Glutamatergic neuron (in vitro differentiated cells): Measurements from ENCODE around the gene FOXR1. TPM values are rescaled to one million over a fixed set of nuclear protein-coding genes. Genes with fewer than 3 reads are reported as not detected.
"Not testable (repeated sequence)": the region's sequence is repeated elsewhere in the genome, so short reads cannot be mapped to it uniquely, and the experiment has no call there.

Source experiments
- DNase-seq: peaks from one replicate; pipeline ENCODE4 v3.0.0; 2022
- H3K27ac Mint-ChIP-seq: one replicate; pipeline ENCODE4 v1.8.0; 2020; ENCODE audit warnings: mild to moderate bottlenecking, mixed read lengths, inconsistent platforms; ENCODE audit not compliant: unreplicated experiment
- H3K27me3 Mint-ChIP-seq: one replicate; pipeline ENCODE4 v1.8.0; 2020; ENCODE audit warnings: mild to moderate bottlenecking, moderate library complexity, mixed read lengths, inconsistent platforms; ENCODE audit not compliant: unreplicated experiment
- H3K36me3 Mint-ChIP-seq: one replicate; pipeline ENCODE4 v1.8.0; 2020; ENCODE audit warnings: mild to moderate bottlenecking, mixed read lengths, inconsistent platforms; ENCODE audit not compliant: unreplicated experiment
- H3K4me1 Mint-ChIP-seq: one replicate; pipeline ENCODE4 v1.8.0; 2020; ENCODE audit warnings: mild to moderate bottlenecking, low read depth, mixed read lengths, inconsistent platforms; ENCODE audit not compliant: unreplicated experiment
- H3K4me3 Mint-ChIP-seq: one replicate; pipeline ENCODE4 v1.8.0; 2020; ENCODE audit warnings: mild to moderate bottlenecking, mixed read lengths, inconsistent platforms; ENCODE audit not compliant: unreplicated experiment
- H3K9me3 Mint-ChIP-seq: one replicate; pipeline ENCODE4 v1.8.0; 2020; ENCODE audit warnings: mild to moderate bottlenecking, moderate library complexity, mixed read lengths, inconsistent platforms; ENCODE audit not compliant: unreplicated experiment
- total RNA-seq: library from RNA; stranded (reverse); fragmentation: NEBNext Ultra II Directional; extraction: Animal tissue kit (Norgen Biotek cat#: 25700); gene quantifications from one replicate; pipeline ENCODE4 v1.2.1, GENCODE V29; 2021; ENCODE audit not compliant: unreplicated experiment
- TF ChIP-seq, protein P1 (sequence below): fragments of 200-600 bp; sonication (generic); IDR thresholded peaks from one replicate; pipeline ENCODE4 v1.5.0; 2021; ENCODE audit not compliant: partially characterized antibody, unreplicated experiment

The FOXR1 gene
- total RNA-seq, 1 donor from 2014 or later, result not detected

DNA sequence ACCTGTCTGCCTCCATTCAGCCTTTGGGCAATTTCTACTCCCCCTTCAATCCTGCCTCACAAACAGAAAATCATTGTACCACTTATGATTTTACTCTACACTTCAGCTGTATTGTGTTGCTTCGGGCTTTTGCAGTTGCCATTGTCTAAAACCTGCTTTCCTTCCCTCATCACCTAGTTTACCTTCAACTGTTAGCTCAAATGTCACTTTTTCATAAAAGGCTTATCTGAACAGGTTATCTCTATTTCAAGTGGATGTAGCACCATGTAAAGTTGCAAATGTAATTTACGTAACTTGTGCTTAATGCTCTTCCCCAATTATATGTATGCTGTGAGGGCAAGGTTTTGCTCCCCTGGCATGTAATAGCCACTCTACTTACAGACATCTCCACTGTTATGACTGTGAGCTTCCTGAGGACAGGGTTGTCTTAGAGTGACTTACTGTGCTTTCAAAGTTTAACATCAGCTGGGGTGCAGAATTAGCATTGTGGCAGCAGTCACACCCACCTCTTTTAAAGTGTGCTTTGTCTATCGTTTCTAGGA, 41.1 kb downstream of the FOXR1 start:
- TF ChIP-seq, protein P1, sequence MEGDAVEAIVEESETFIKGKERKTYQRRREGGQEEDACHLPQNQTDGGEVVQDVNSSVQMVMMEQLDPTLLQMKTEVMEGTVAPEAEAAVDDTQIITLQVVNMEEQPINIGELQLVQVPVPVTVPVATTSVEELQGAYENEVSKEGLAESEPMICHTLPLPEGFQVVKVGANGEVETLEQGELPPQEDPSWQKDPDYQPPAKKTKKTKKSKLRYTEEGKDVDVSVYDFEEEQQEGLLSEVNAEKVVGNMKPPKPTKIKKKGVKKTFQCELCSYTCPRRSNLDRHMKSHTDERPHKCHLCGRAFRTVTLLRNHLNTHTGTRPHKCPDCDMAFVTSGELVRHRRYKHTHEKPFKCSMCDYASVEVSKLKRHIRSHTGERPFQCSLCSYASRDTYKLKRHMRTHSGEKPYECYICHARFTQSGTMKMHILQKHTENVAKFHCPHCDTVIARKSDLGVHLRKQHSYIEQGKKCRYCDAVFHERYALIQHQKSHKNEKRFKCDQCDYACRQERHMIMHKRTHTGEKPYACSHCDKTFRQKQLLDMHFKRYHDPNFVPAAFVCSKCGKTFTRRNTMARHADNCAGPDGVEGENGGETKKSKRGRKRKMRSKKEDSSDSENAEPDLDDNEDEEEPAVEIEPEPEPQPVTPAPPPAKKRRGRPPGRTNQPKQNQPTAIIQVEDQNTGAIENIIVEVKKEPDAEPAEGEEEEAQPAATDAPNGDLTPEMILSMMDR, result no peak
- no peak for DNase-seq
- Mint-ChIP-seq H3K4me1 (peaks cover 4% of the 10 kb centered on the region), H3K27ac (no peak overlapping the region), H3K27me3 (peaks cover 4% of the 10 kb centered on the region), H3K36me3 (peaks cover 4% of the 10 kb centered on the region), H3K4me3 (no peak overlapping the region), H3K9me3 (peaks cover 4% of the 10 kb centered on the region)

GRCh38 chr11:119014209-119014924, 42.8 kb downstream of the FOXR1 start:
- H3K4me1 Mint-ChIP-seq, result peaks cover 4% of the 10 kb centered on the region
- no peak for DNase-seq
- peaks cover 6% of the 10 kb centered on the region for H3K27me3 Mint-ChIP-seq
- no peak overlapping the region for H3K27ac Mint-ChIP-seq
- no peak overlapping the region for H3K4me3 Mint-ChIP-seq
- TF ChIP-seq, protein P1, result no peak
- H3K36me3 Mint-ChIP-seq, result peaks cover 4% of the 10 kb centered on the region
- H3K9me3 Mint-ChIP-seq, result peaks cover 10% of the 10 kb centered on the region

DNA sequence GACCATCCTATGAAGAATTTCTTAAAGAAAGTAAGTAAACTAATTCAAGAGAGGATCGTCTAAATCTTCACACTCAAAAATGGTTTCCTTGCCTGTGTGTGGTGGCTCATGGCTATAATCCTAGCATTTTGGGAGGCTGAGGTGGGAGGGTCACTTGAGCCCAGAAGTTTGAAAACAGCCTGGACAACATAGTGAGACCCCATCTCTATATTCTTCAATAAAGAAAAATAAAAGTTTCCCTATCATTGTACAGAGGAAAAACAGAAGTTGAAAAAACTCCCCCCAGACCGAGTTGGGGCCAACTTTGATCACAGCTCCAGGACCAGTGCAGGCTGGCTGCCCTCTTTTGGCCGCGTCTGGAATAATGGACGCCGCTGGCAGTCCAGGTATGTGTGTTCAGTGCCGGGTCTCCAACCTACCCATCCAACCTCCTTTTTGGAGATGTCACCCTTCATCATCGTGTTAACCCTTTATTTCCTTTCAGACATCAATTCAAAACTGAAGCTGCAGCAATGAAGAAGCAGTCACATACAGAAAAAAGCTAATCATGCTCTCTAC, 43.6 kb downstream of the FOXR1 start:
- peaks cover 10% of the 10 kb centered on the region for H3K9me3 Mint-ChIP-seq
- TF ChIP-seq, protein P1, result no peak
- H3K36me3 Mint-ChIP-seq, result peaks cover 4% of the 10 kb centered on the region
- peaks cover 6% of the 10 kb centered on the region for H3K27me3 Mint-ChIP-seq
- DNase-seq, result no peak
- H3K4me1 Mint-ChIP-seq, result peaks cover 9% of the 10 kb centered on the region
- H3K4me3 Mint-ChIP-seq, result peak overlapping the region; percentile 18
- no peak overlapping the region for H3K27ac Mint-ChIP-seq

GRCh38 chr11:119016216-119017009, 44.9 kb downstream of the FOXR1 start:
- Mint-ChIP-seq H3K4me1 (peaks cover 9% of the 10 kb centered on the region), H3K27ac (no peak overlapping the region), H3K4me3 (no peak overlapping the region), H3K27me3 (peaks cover 6% of the 10 kb centered on the region), H3K36me3 (peaks cover 4% of the 10 kb centered on the region), H3K9me3 (peaks cover 10% of the 10 kb centered on the region)
- DNase-seq, result no peak
- TF ChIP-seq, protein P1, result no peak

- H3K9me3 Mint-ChIP-seq, H3K27me3 Mint-ChIP-seq, H3K36me3 Mint-ChIP-seq, H3K4me1 Mint-ChIP-seq, DNase-seq: not testable (repeated sequence)
- Mint-ChIP-seq H3K27ac (peak overlapping the region; percentile 91), H3K4me3 (peak overlapping the region; percentile 99)
These were observed 45.8 kb downstream of the FOXR1 start for GRCh38 chr11:119017377-119017776.
